NOMO-1 treated with dmso at 0.1 percent for 144 hours (cell line): ENCODE measurements around the gene MYH6.
"Not testable (repeated sequence)": the region's sequence is repeated elsewhere in the genome, so short reads cannot be mapped to it uniquely, and the experiment has no call there.

Experiments used
- DNase-seq: peaks from one replicate; lab custom pipeline; 2025; ENCODE audit not compliant: unreplicated experiment; lab: John Stamatoyannopoulos, UW

Gene MYH6

DNA sequence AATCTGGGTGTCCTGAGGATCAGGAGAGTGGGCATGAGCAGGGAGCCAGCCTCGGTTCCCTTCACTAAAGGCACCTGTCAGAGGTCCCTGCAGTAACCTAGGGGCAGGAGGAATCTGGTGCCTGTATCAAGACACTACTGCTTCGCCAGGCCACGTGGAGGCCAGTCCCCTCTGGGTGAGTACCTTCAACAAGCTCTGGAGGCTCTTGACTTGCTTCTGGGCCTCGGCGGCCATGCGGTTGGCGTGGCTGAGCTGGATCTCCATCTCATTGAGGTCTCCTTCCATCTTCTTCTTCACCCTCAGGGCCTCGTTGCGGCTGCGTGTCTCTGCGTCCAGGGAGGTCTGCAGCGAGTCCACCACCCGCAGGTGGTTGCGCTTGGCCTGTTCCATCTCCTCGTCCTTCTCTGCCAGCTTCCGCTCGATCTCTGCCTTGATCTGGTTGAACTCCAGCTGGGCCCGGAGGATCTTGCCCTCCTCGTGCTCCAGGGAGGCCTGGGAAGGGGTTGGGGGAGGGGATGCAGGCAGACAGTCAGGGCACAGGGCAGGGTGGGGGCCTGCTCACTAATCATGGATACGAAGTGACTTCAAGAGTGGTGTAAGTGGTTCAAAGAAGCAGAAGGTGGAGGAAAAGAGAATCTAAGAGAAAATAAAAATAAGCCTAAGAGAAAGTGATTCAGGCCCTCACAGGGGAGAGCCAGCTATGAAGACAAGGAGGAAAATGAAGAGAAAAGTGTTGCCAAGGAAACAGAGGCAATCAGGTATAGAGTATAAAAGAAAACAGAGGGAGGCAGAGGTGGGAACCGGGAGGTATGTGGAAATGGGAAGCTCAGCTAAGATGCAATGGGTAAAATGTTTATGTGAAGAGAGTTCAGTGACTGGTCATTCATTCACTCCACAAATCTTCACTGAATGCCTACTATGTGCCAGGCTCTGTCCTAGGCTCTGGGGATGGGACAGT is 8.0 kb upstream of the MYH6 start:
- no peak for DNase-seq

GRCh38 chr14:23414906-23415820 is 7.1 kb upstream of the MYH6 start:
- no peak for DNase-seq

DNA sequence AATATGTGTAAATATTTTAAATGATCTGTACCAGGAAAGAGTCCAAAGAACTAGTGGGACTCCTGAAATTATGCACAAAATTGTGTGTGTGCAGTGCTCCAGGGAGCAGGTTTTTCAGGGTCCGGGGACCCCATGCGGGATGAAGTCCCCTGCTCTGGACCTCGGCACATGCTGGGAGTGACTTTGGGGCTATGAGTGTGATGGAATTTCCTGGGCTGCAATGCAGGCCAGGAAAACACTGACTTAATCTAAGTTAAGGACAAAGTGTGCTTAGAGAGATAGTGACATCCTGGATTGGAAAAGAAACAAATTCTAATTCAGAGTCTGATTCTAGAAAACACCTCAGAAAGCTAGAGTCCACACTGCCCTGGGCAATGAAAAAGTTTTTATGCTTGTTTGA is 6.2 kb upstream of the MYH6 start:
- no peak for DNase-seq

DNA sequence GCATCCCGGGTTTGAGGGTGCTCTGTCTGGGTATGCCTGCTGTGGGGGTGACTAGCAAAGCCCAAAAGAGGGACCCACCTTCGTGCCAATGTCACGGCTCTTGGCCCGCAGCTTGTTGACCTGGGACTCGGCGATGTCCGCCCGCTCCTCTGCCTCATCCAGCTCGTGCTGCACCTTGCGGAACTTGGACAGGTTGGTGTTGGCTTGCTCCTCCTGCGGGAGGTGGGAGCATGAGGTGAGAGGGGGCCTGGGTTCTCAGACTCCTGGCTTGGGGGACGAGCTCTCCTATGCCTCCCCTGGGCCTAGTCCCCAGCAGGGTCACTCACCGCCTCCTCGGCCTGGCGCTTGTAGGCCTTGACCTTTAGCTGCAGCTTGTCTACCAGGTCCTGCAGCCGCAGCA is 5.6 kb upstream of the MYH6 start:
- no peak for DNase-seq

- DNase-seq: no peak
These were observed 3.8 kb upstream of the MYH6 start for GRCh38 chr14:23411563-23412525.

DNA sequence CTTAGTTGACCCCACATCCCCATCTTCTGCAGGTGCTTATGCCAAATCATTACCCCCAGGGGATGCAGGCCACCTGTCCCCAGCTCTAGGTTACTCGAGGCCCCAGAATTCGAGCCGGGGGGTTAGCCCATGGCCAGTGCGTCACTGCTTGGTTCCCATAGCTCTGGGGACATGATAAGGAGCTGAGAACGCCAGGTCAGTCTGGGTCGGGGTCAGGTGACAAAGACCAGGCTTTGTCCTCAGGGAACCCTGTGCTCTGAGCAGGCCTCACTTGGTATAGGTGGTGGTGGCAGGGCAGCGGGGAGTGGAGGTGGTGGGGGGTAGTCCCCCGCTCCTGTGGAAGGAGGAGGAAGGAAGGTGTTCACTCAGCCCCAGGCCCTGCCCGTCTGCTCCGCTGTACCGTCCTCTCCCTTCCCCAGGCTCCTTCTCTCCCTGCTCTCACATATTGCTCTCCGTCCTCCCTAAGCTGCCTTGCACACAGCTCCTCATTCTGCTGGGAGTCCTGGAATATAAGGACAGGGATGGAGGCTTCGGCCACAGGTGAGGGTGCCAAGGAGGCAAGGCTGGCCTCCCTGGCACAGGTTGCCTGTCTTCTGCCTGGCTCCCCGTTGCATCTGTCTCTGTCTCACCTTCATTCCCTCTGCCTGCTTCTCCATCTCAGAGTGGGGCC is 2.0 kb upstream of the MYH6 start:
- no peak for DNase-seq

- DNase-seq: no peak
These were observed 1.4 kb upstream of the MYH6 start for GRCh38 chr14:23409475-23409874.

DNA sequence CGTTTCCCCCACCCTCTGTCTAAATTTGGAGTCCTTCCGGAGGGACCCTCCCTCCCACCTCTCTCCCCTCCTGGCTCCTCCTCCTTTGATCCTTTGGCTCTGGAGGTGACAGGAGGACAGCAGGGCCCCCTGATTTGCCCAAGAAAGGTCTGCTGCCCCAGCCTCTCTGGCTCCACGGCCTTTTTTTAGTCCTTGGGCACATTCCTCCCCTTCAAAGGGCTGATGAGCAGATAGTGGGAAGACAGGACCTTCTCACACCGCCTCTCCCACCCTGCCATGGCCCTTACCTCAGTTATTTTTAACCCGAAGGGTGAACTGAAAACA is 196 bp upstream of the MYH6 start:
- DNase-seq: no peak

GRCh38 chr14:23406725-23407355 is 1.2 kb downstream of the MYH6 start:
- no peak for DNase-seq

DNA sequence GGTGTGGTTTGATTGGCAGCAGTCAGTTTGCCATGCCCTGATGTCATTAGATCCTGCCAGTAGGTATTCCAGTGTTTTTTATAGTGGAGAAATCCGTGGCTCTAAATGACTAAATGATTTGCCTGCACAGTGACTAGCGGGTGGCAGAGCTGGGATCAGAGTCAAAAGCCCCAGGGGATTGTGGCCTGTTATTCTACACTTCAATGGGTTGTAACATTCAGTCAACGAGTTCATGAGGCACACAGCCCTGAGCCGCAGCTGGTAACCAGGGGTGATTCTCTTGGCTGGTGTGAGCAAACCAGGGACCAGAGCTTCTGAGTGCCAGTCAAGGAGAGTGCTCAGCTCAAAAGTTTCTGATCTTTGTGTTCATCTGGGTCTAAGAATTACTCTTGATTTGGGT is 1.8 kb downstream of the MYH6 start:
- DNase-seq: no peak

GRCh38 chr14:23405516-23406025 is 2.5 kb downstream of the MYH6 start:
- DNase-seq: no peak

DNA sequence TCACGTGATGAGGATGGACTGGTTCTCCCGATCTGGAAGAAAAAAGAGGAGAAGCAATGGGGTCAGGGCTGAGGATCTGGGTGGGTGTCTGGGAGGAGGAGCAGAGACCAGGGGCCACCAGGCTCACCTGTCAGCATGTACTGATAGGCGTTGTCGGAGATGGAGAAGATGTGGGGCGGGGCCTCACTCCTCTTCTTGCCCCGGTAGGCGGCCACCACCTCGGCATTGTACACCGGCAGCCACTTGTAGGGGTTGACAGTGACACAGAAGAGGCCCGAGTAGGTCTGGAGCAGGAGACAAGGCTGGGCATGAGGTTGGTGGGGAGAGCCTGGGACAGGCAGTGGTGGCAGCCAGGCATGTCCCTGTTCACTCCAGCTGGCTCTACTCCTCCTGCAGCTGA is 3.0 kb downstream of the MYH6 start:
- no peak for DNase-seq

- no peak for DNase-seq
These were observed 3.7 kb downstream of the MYH6 start for GRCh38 chr14:23404331-23404900.

DNA sequence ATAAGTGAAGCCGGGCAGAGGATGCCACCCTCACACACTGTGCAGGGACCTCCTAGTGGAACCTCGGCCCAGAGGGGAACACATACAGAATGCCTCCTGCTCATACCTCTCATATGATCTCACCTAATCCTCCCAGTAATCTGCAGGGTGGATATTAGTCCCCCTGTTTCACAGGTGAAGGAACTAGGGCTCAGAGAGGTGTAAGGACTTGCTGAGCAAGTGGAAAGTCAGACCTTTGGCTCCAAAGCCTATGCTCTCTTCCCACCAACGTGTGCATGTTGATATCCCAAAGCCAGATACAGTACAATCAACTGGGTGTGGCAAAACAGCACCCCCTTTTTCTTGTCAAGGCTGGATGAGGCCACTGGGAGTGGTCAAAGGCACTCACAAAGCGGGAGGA is 4.2 kb downstream of the MYH6 start:
- DNase-seq: no peak

- DNase-seq: no peak
These were observed 5.0 kb downstream of the MYH6 start for GRCh38 chr14:23403139-23403438.

GRCh38 chr14:23402296-23403138 is 5.6 kb downstream of the MYH6 start:
- no peak for DNase-seq

DNA sequence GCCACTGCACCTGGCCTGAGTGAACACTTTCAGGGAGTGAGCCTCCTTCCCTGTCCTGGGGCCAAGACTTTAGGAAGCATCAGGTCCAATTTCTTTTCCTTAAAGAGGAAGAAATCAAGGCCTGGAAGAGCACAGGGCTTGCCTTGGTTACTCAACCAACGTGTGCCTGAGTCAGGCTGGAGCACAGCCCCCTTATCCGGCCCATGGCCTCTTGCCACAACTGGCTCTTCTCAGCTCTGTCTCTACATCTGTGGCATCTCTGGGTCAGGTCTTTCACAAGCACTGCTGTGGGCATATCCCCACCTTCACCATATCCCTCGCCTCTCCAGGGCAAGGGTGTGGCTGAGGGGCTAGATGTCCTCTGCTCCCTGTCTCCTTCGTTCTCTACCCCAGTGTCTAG is 6.8 kb downstream of the MYH6 start:
- DNase-seq: no peak

- not testable (repeated sequence) for DNase-seq
These were observed 7.5 kb downstream of the MYH6 start for GRCh38 chr14:23400496-23401149.
